Measurements from ENCODE around the gene INTS6. TPM values are rescaled to one million over a fixed set of nuclear protein-coding genes. Genes with fewer than 3 reads are reported as not detected.

Gene INTS6
- total and polyA plus RNA-seq, 4 donors, result 9.5 to 57.7 (median 21.1) TPM

DNA sequence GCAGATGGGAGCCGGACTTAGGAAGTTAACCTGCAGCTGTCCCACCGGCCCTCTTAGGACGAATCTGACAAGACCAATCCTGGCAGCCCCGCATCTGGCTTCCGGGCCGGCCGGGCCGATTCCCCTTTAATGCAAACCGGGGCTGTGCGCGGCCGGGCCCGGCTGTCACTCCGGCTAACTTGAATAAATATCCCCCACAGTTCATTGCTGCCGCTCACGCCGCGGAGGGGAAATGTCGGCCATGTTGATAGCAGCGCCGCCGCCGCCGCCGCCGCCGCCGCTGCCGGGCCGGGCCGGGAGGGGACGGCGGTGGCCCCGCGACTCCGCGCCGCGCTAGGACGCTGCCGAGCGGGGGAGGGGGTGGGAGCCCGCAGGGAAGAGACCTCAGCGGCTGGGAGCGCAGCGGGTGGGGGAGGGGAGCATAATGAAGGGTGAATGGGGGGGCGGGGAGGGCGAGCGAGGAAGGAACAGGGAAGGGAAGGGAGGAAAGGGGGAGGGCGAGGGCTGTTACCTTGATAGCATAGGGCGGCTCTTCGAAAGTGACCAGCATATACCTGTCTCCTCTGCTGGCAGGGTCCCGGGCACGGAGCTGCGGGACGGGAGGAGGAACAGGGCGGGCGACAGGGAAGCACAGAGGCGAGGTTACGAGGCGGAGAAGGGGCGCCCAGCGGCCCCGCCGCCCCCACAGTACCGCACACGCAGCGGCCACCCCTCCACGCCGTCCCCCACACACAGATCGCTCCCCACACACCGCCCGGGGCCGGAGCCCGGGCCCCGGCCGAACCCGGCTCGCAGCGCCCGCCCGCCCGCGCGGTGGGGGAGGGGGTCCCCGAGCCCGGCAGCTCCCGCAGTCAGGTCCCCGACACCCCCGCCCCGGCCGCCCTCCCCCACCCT, 1.1 kb downstream of the INTS6 start:
- peak overlapping the region; percentile 89 to 94 for H3K27ac ChIP-seq (ENCODE audit: low read depth in 1 of 2, low read length in 1 of 2)
- H3K4me3 ChIP-seq, result peak overlapping the region; percentile 94
- 0 to 1% methylated on average over 33 to 92 of the region's 92 CpGs for WGBS, 2 donors
- DNase-seq (peak; percentile 84 to 88 (median 84)), ATAC-seq (ENCODE audit: insufficient read depth, low FRiP score) (peak; percentile 6)
- H3K27me3 ChIP-seq (ENCODE audit: control insufficient read depth in 3 of 3, insufficient read depth in 3 of 3, low read length in 2 of 3), result no peaks in the 10 kb centered on the region
- H3K9me3 ChIP-seq (ENCODE audit: control insufficient read depth in 4 of 4, insufficient read depth in 3 of 4, low read length in 3 of 4), result peaks cover 0 to 7% (median 3%) of the 10 kb centered on the region in 4 donors
- TF ChIP-seq, protein P1, sequence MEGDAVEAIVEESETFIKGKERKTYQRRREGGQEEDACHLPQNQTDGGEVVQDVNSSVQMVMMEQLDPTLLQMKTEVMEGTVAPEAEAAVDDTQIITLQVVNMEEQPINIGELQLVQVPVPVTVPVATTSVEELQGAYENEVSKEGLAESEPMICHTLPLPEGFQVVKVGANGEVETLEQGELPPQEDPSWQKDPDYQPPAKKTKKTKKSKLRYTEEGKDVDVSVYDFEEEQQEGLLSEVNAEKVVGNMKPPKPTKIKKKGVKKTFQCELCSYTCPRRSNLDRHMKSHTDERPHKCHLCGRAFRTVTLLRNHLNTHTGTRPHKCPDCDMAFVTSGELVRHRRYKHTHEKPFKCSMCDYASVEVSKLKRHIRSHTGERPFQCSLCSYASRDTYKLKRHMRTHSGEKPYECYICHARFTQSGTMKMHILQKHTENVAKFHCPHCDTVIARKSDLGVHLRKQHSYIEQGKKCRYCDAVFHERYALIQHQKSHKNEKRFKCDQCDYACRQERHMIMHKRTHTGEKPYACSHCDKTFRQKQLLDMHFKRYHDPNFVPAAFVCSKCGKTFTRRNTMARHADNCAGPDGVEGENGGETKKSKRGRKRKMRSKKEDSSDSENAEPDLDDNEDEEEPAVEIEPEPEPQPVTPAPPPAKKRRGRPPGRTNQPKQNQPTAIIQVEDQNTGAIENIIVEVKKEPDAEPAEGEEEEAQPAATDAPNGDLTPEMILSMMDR (IDR thresholded peaks at IDR 0.05; ENCODE audit: control extremely low read depth, extremely low read depth), result no peak
- H3K9ac ChIP-seq (ENCODE audit: insufficient read depth in 1 of 2, low read length in 2 of 2), result peak overlapping the region in 1 of 2 donors; percentile 80
- peaks cover 0 to 29% (median 17%) of the 10 kb centered on the region in 4 donors for H3K36me3 ChIP-seq (ENCODE audit: control insufficient read depth in 4 of 4, insufficient read depth in 4 of 4, low read length in 4 of 4)
- peaks cover 0 to 13% (median 3%) of the 10 kb centered on the region in 5 donors for H3K4me1 ChIP-seq (ENCODE audit: control insufficient read depth in 5 of 5, insufficient read depth in 5 of 5, low read length in 5 of 5)

DNA sequence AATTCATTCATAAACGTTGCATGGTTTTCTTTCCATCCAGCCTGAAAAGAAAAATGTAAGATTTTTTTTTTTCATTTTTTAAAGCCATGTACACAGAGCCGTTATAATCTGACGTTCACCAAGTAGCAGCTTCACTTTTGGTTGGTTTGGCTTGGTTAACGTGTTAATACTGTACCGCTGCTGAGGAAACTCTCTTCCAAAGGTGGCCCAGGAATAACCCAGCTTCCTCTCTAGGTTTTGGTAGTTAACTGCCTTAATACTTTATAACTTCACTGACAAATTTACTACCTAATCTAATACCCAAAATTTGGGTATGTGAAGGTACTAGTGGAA, 1.7 kb downstream of the INTS6 start:
- Histone ChIP-seq H3K4me1 (ENCODE audit: control insufficient read depth in 5 of 5, insufficient read depth in 5 of 5, low read length in 5 of 5) (peaks cover 0 to 13% (median 3%) of the 10 kb centered on the region in 5 donors), H3K27me3 (ENCODE audit: control insufficient read depth in 3 of 3, insufficient read depth in 3 of 3, low read length in 2 of 3) (no peaks in the 10 kb centered on the region), H3K4me3 (peak overlapping the region; percentile 94), H3K9ac (ENCODE audit: insufficient read depth in 1 of 2, low read length in 2 of 2) (peak overlapping the region in 1 of 2 donors; percentile 80), H3K27ac (ENCODE audit: low read depth in 1 of 2, low read length in 1 of 2) (peak overlapping the region; percentile 89 to 94), H3K36me3 (ENCODE audit: control insufficient read depth in 4 of 4, insufficient read depth in 4 of 4, low read length in 4 of 4) (peaks cover 0 to 28% (median 15%) of the 10 kb centered on the region in 4 donors), H3K9me3 (ENCODE audit: control insufficient read depth in 4 of 4, insufficient read depth in 3 of 4, low read length in 3 of 4) (peaks cover 0 to 6% (median 2%) of the 10 kb centered on the region in 4 donors)
- 2 to 3% methylated on average over 5 of the region's 5 CpGs for WGBS, 2 donors
- DNase-seq (no peak), ATAC-seq (ENCODE audit: insufficient read depth, low FRiP score) (no peak)
- TF ChIP-seq, protein P1 (IDR thresholded peaks at IDR 0.05; ENCODE audit: control extremely low read depth, extremely low read depth), result no peak

DNA sequence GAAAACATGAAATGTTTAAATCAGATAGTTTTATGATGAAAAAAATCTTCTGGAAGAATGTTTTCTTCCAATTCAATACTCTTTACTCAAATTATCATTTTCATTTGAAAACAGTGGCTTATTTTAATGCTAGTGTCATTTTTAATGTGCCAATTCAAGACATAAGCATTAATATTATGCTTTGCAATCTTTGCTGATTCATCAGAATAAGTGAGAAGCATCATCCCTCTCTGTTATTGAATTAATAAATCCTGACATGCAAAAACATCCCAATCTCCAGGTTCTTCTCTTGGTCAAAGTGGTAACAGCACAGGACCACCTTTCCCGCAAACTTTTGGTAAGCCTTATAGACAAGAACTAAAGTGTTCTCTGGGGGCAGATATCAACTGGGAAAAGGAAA, 3.8 kb downstream of the INTS6 start:
- Histone ChIP-seq H3K36me3 (ENCODE audit: control insufficient read depth in 4 of 4, insufficient read depth in 4 of 4, low read length in 4 of 4) (peaks cover 0 to 17% (median 5%) of the 10 kb centered on the region in 4 donors), H3K27ac (ENCODE audit: low read depth in 1 of 2, low read length in 1 of 2) (peak overlapping the region in 1 of 2 donors; percentile 6), H3K9ac (ENCODE audit: insufficient read depth in 1 of 2, low read length in 2 of 2) (no peak overlapping the region), H3K4me1 (ENCODE audit: control insufficient read depth in 5 of 5, insufficient read depth in 5 of 5, low read length in 5 of 5) (peaks cover 0 to 7% (median 2%) of the 10 kb centered on the region in 5 donors), H3K4me3 (no peak overlapping the region), H3K27me3 (ENCODE audit: control insufficient read depth in 3 of 3, insufficient read depth in 3 of 3, low read length in 2 of 3) (no peaks in the 10 kb centered on the region), H3K9me3 (ENCODE audit: control insufficient read depth in 4 of 4, insufficient read depth in 3 of 4, low read length in 3 of 4) (no peaks in the 10 kb centered on the region)
- ATAC-seq (ENCODE audit: insufficient read depth, low FRiP score) (no peak), DNase-seq (no peak)
- WGBS, 2 donors, result 95 to 99% methylated on average over 1 of the region's 1 CpG
- TF ChIP-seq, protein P1 (IDR thresholded peaks at IDR 0.05; ENCODE audit: control extremely low read depth, extremely low read depth), result no peak

Measured in lung (tissue), 12 donors.